ENCODE results near the gene HEG1. TPM values are rescaled to one million over a fixed set of nuclear protein-coding genes. Genes with fewer than 3 reads are reported as not detected.

HEG1 gene
- total and polyA plus RNA-seq, 2 of the 13 experiments (the other 11 are each of a cell fraction or from before 2014, with no cell fraction given) = 10.7 to 18.2 TPM

DNA sequence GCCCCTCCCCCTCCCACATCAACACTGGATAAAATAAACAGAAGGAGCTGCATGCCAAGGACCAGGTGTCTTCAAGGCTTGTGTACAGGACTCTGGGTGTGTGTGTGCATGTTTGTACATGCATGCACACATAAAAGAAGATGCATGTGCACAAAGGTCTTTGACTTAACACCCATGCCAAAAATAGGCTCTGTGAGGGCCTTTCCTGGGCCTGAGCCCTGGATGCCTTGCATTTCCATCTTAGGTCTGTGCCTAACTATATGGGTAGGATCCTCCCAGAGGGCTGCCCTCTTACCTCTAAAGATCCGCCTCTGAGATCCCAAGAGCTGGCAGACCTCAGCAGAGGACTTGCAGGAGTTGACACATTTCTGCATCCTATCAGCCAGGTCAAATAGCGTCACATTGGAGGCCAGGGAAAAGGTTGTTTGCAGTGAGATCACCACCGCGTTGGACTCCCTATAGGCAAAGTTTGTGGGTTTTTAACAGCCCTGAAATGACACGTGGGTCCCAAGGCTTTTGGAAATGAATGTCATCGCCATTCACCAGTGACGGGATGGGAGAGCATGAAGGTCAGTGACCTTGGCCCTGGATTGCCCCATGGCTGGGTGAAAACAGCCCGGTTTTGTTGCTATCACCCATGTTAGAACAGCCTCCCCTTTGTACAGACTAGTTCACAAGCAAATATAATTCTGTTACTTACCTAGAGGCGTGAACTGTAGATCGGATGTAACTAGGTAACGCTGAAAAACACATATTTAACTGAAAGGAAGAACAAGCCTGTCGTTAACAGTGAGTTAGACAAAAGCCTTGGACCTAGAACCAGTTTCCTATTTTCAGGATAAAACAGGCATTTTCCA, 54.0 kb downstream of the HEG1 start (continued):
- TF ChIP-seq, protein P1, sequence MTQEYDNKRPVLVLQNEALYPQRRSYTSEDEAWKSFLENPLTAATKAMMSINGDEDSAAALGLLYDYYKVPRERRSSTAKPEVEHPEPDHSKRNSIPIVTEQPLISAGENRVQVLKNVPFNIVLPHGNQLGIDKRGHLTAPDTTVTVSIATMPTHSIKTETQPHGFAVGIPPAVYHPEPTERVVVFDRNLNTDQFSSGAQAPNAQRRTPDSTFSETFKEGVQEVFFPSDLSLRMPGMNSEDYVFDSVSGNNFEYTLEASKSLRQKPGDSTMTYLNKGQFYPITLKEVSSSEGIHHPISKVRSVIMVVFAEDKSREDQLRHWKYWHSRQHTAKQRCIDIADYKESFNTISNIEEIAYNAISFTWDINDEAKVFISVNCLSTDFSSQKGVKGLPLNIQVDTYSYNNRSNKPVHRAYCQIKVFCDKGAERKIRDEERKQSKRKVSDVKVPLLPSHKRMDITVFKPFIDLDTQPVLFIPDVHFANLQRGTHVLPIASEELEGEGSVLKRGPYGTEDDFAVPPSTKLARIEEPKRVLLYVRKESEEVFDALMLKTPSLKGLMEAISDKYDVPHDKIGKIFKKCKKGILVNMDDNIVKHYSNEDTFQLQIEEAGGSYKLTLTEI (CRISPR knock-in tag; conservative IDR thresholded peaks at IDR 0.05) = no peak
- TF ChIP-seq LCORL (IDR thresholded peaks at IDR 0.05) (no peak), LCORL (CRISPR knock-in tag; IDR thresholded peaks at IDR 0.05) (peak; percentile 91), STAT5B (CRISPR knock-in tag; IDR thresholded peaks at IDR 0.05) (no peak), KDM6A (CRISPR knock-in tag; IDR thresholded peaks at IDR 0.05; ENCODE audit: low read depth) (peak; percentile 52; the same call in 1 of the 2 replicates), MATR3 (CRISPR knock-in tag; IDR thresholded peaks at IDR 0.05) (no peak), NR2F6 (IDR thresholded peaks at IDR 0.05) (peak; percentile 98), NR2F6 (CRISPR knock-in tag; IDR thresholded peaks at IDR 0.05) (peak; percentile 99), ZNF746 (CRISPR knock-in tag; IDR thresholded peaks at IDR 0.05) (peak; percentile 18; the same call in 1 of the 2 replicates)
- TF ChIP-seq, protein P2, sequence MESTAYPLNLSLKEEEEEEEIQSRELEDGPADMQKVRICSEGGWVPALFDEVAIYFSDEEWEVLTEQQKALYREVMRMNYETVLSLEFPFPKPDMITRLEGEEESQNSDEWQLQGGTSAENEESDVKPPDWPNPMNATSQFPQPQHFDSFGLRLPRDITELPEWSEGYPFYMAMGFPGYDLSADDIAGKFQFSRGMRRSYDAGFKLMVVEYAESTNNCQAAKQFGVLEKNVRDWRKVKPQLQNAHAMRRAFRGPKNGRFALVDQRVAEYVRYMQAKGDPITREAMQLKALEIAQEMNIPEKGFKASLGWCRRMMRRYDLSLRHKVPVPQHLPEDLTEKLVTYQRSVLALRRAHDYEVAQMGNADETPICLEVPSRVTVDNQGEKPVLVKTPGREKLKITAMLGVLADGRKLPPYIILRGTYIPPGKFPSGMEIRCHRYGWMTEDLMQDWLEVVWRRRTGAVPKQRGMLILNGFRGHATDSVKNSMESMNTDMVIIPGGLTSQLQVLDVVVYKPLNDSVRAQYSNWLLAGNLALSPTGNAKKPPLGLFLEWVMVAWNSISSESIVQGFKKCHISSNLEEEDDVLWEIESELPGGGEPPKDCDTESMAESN (CRISPR knock-in tag; conservative IDR thresholded peaks at IDR 0.05) = peak; percentile 66; the same call in 1 of the 2 replicates
- TF ChIP-seq, protein P3, sequence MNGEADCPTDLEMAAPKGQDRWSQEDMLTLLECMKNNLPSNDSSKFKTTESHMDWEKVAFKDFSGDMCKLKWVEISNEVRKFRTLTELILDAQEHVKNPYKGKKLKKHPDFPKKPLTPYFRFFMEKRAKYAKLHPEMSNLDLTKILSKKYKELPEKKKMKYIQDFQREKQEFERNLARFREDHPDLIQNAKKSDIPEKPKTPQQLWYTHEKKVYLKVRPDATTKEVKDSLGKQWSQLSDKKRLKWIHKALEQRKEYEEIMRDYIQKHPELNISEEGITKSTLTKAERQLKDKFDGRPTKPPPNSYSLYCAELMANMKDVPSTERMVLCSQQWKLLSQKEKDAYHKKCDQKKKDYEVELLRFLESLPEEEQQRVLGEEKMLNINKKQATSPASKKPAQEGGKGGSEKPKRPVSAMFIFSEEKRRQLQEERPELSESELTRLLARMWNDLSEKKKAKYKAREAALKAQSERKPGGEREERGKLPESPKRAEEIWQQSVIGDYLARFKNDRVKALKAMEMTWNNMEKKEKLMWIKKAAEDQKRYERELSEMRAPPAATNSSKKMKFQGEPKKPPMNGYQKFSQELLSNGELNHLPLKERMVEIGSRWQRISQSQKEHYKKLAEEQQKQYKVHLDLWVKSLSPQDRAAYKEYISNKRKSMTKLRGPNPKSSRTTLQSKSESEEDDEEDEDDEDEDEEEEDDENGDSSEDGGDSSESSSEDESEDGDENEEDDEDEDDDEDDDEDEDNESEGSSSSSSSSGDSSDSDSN (CRISPR knock-in tag; IDR thresholded peaks at IDR 0.05) = peak; percentile 25; the same call in 1 of the 2 replicates
- TF ChIP-seq, protein P4, sequence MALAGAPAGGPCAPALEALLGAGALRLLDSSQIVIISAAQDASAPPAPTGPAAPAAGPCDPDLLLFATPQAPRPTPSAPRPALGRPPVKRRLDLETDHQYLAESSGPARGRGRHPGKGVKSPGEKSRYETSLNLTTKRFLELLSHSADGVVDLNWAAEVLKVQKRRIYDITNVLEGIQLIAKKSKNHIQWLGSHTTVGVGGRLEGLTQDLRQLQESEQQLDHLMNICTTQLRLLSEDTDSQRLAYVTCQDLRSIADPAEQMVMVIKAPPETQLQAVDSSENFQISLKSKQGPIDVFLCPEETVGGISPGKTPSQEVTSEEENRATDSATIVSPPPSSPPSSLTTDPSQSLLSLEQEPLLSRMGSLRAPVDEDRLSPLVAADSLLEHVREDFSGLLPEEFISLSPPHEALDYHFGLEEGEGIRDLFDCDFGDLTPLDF (CRISPR knock-in tag; IDR thresholded peaks at IDR 0.05) = no peak
- TF ChIP-seq, protein P5, sequence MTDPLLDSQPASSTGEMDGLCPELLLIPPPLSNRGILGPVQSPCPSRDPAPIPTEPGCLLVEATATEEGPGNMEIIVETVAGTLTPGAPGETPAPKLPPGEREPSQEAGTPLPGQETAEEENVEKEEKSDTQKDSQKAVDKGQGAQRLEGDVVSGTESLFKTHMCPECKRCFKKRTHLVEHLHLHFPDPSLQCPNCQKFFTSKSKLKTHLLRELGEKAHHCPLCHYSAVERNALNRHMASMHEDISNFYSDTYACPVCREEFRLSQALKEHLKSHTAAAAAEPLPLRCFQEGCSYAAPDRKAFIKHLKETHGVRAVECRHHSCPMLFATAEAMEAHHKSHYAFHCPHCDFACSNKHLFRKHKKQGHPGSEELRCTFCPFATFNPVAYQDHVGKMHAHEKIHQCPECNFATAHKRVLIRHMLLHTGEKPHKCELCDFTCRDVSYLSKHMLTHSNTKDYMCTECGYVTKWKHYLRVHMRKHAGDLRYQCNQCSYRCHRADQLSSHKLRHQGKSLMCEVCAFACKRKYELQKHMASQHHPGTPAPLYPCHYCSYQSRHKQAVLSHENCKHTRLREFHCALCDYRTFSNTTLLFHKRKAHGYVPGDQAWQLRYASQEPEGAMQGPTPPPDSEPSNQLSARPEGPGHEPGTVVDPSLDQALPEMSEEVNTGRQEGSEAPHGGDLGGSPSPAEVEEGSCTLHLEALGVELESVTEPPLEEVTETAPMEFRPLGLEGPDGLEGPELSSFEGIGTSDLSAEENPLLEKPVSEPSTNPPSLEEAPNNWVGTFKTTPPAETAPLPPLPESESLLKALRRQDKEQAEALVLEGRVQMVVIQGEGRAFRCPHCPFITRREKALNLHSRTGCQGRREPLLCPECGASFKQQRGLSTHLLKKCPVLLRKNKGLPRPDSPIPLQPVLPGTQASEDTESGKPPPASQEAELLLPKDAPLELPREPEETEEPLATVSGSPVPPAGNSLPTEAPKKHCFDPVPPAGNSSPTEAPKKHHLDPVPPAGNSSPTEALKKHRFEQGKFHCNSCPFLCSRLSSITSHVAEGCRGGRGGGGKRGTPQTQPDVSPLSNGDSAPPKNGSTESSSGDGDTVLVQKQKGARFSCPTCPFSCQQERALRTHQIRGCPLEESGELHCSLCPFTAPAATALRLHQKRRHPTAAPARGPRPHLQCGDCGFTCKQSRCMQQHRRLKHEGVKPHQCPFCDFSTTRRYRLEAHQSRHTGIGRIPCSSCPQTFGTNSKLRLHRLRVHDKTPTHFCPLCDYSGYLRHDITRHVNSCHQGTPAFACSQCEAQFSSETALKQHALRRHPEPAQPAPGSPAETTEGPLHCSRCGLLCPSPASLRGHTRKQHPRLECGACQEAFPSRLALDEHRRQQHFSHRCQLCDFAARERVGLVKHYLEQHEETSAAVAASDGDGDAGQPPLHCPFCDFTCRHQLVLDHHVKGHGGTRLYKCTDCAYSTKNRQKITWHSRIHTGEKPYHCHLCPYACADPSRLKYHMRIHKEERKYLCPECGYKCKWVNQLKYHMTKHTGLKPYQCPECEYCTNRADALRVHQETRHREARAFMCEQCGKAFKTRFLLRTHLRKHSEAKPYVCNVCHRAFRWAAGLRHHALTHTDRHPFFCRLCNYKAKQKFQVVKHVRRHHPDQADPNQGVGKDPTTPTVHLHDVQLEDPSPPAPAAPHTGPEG (CRISPR knock-in tag; IDR thresholded peaks at IDR 0.05) = no peak; the same call in 1 of the 2 replicates
- TF ChIP-seq, protein P6, sequence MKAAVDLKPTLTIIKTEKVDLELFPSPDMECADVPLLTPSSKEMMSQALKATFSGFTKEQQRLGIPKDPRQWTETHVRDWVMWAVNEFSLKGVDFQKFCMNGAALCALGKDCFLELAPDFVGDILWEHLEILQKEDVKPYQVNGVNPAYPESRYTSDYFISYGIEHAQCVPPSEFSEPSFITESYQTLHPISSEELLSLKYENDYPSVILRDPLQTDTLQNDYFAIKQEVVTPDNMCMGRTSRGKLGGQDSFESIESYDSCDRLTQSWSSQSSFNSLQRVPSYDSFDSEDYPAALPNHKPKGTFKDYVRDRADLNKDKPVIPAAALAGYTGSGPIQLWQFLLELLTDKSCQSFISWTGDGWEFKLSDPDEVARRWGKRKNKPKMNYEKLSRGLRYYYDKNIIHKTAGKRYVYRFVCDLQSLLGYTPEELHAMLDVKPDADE (CRISPR knock-in tag; IDR thresholded peaks at IDR 0.05) = no peak

Data from HepG2 (cell line).